ENCODE results near the gene PITPNM3.

Gene PITPNM3

DNA sequence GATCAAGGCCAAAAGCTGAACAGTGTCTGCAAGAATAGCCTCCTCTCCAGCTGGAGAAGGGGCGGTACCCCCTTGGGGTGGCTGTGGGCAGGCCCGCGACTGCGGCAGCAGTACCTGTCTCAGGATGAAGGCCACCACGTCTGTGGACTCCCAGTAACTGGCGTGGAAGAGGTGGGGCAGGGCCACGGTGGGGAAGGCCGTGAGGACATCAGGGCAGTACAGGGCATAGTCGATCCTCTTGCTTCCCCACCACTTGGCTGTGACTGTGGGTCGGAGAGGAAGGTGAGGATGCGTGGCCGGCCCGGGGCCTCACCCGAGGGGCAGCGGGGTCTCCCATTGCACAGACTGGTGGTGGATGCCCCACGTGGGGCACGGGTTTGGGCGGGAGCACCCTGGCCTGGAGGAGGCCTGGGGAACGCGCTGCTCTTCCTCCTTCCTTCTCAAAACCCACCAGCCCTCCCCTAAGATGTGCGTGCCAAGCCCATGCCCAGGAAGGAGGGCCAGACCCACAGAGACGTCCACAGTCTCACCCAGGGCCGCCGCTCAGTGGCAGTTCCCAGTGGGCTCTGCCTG lies 86.1 kb downstream of the PITPNM3 start:
- Histone ChIP-seq H3K4me1 (no peaks in the 10 kb centered on the region), H3K36me3 (ENCODE audit: control insufficient read depth, insufficient read depth, low read length) (no peaks in the 10 kb centered on the region), H2AFZ (no peak overlapping the region), H3K27me3 (ENCODE audit: control insufficient read depth, insufficient read depth, low read length) (no peaks in the 10 kb centered on the region), H3K9ac (no peak overlapping the region), H3K79me2 (no peaks in the 10 kb centered on the region), H3K27ac (no peak overlapping the region), H3K9me3 (ENCODE audit: control insufficient read depth, low read length) (no peaks in the 10 kb centered on the region), H3K4me3 (ENCODE audit: low read depth, low read length) (no peak overlapping the region), H3K4me2 (ENCODE audit: low read length) (no peak overlapping the region)
- TF ChIP-seq, protein P1, sequence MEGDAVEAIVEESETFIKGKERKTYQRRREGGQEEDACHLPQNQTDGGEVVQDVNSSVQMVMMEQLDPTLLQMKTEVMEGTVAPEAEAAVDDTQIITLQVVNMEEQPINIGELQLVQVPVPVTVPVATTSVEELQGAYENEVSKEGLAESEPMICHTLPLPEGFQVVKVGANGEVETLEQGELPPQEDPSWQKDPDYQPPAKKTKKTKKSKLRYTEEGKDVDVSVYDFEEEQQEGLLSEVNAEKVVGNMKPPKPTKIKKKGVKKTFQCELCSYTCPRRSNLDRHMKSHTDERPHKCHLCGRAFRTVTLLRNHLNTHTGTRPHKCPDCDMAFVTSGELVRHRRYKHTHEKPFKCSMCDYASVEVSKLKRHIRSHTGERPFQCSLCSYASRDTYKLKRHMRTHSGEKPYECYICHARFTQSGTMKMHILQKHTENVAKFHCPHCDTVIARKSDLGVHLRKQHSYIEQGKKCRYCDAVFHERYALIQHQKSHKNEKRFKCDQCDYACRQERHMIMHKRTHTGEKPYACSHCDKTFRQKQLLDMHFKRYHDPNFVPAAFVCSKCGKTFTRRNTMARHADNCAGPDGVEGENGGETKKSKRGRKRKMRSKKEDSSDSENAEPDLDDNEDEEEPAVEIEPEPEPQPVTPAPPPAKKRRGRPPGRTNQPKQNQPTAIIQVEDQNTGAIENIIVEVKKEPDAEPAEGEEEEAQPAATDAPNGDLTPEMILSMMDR (IDR thresholded peaks at IDR 0.05): no peak

- no peaks in the 10 kb centered on the region for H3K9me3 ChIP-seq (ENCODE audit: control insufficient read depth, low read length)
- H3K4me1 ChIP-seq: no peaks in the 10 kb centered on the region
- H3K9ac ChIP-seq: no peak overlapping the region
- no peak overlapping the region for H3K4me3 ChIP-seq (ENCODE audit: low read depth, low read length)
- H2AFZ ChIP-seq: no peak overlapping the region
- H3K36me3 ChIP-seq (ENCODE audit: control insufficient read depth, insufficient read depth, low read length): no peaks in the 10 kb centered on the region
- H3K79me2 ChIP-seq: no peaks in the 10 kb centered on the region
- H3K27ac ChIP-seq: no peak overlapping the region
- TF ChIP-seq, protein P1 (IDR thresholded peaks at IDR 0.05): no peak
- H3K27me3 ChIP-seq (ENCODE audit: control insufficient read depth, insufficient read depth, low read length): no peaks in the 10 kb centered on the region
- no peak overlapping the region for H3K4me2 ChIP-seq (ENCODE audit: low read length)
Observed at GRCh38 chr17:6468051-6468790, 88.1 kb downstream of the PITPNM3 start.

DNA sequence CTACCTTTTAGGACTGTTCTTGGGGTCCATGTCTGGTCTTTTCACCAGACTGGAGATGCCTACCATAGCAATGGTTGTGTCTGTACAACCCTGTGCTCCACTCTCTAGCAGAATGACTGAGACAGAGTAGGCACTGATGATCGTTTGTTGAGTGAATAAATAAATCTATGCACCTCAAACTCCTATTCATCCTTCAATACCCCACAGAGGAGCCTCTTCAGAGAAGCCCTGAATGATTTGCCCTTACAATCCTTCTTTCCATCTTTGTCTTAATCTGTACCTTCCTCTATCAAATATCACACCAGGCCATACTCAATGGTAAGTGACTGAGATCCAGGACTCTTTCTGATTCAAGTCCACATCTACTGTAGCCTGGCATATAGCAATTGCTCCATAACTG lies 88.8 kb downstream of the PITPNM3 start:
- H2AFZ ChIP-seq: no peak overlapping the region
- no peaks in the 10 kb centered on the region for H3K4me1 ChIP-seq
- H3K4me3 ChIP-seq (ENCODE audit: low read depth, low read length): no peak overlapping the region
- no peaks in the 10 kb centered on the region for H3K79me2 ChIP-seq
- no peak overlapping the region for H3K4me2 ChIP-seq (ENCODE audit: low read length)
- no peaks in the 10 kb centered on the region for H3K9me3 ChIP-seq (ENCODE audit: control insufficient read depth, low read length)
- H3K36me3 ChIP-seq (ENCODE audit: control insufficient read depth, insufficient read depth, low read length): no peaks in the 10 kb centered on the region
- no peaks in the 10 kb centered on the region for H3K27me3 ChIP-seq (ENCODE audit: control insufficient read depth, insufficient read depth, low read length)
- H3K27ac ChIP-seq: no peak overlapping the region
- TF ChIP-seq, protein P1 (IDR thresholded peaks at IDR 0.05): no peak
- no peak overlapping the region for H3K9ac ChIP-seq

DNA sequence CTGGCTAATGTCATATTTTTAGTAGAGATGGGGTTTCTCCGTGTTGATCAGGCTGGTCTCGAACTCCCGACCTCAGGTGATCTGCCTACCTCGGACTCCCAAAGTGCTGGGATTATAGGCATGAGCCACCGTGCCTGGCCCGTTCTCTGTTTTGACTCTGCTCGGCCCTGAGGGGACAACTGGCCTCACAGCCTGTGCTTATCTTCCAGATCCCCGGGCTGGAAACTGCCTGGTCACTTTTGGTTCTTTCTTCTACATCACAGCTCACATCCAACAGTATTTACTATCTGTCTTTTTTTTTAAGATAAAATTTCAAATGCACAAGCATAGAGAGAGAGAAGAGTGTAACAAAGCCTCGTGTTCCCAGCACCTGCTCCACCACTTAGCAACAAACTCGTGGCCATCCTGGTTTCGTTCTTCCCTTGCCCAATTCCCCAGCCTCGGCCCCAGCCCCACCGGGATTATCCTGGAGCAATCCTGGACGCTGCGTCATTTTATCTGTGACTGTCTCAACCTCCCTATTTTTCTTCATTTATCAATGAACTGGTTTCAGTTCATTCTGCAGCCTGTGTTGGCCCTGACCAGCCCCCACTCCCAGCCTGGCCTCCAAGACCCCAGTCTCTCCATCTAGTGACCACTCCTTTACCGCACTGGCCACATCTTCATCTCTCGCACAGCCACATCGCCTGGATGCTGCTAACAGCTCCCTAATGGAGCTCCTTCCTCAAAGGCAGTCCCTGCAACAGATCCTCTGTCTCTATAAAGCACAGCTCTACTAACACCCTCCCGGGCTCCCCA lies 91.0 kb downstream of the PITPNM3 start:
- no peak overlapping the region for H3K4me3 ChIP-seq (ENCODE audit: low read depth, low read length)
- H3K9ac ChIP-seq: no peak overlapping the region
- H3K36me3 ChIP-seq (ENCODE audit: control insufficient read depth, insufficient read depth, low read length): no peaks in the 10 kb centered on the region
- H3K4me1 ChIP-seq: no peaks in the 10 kb centered on the region
- no peaks in the 10 kb centered on the region for H3K27me3 ChIP-seq (ENCODE audit: control insufficient read depth, insufficient read depth, low read length)
- H3K79me2 ChIP-seq: no peaks in the 10 kb centered on the region
- no peak overlapping the region for H3K4me2 ChIP-seq (ENCODE audit: low read length)
- TF ChIP-seq, protein P1 (IDR thresholded peaks at IDR 0.05): no peak
- no peak overlapping the region for H3K27ac ChIP-seq
- H2AFZ ChIP-seq: no peak overlapping the region
- H3K9me3 ChIP-seq (ENCODE audit: control insufficient read depth, low read length): no peaks in the 10 kb centered on the region
